SK-N-MC (cell line): ENCODE measurements around the gene WDR49.

ENCODE experiments used
- EZH2 ChIP-seq: fragments of 200-600 bp; sonication (generic); IDR thresholded peaks from one replicate; pipeline ENCODE4 v1.6.1; 2017; ENCODE audit warnings: antibody characterized with exemption
- FOXP2 ChIP-seq: optimal IDR thresholded peaks from 2 replicates; pipeline ENCODE3; 2011; ENCODE audit warnings: mild to moderate bottlenecking, moderate library complexity; ENCODE audit not compliant: insufficient read depth; ENCODE audit errors: extremely low read length, control extremely low read depth
- POLR2AphosphoS5 ChIP-seq: IDR thresholded peaks from 2 replicates; pipeline ENCODE4 v1.6.1; 2012; ENCODE audit warnings: mild to moderate bottlenecking, low read depth, low read length, borderline replicate concordance

DNA sequence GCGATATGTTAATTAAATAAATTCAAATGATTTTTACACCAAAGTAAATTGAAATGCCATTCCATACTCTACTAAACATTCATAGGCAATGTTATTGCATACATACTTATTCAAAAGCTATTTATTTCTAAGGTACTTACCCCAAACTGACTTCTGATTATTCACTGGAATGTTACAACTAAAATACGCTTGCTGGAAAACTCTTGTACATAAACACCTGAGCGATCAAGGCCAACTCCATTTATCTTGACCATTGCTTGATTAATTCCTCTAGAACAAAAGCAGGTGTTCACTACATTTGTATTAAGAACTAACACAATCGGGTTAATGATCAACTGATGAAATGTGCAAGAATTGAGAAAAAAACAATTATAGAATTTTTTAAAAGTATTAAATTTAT is 179.9 kb downstream of the WDR49 start, which contains the start of gene SERPINI2:
- TF ChIP-seq POLR2AphosphoS5 (no peak), EZH2 (no peak), FOXP2 (no peak)
